GM12873 (cell line): ENCODE data around the gene MIER2.
A peak's percentile ranks its signal among the peaks of the same experiment; 100 is the strongest.

ENCODE experiments used
- TF ChIP-seq, protein P1 (sequence below): IDR thresholded peaks from 2 replicates; pipeline ENCODE4 v1.5.1; 2012; ENCODE audit warnings: low read depth, mild to moderate bottlenecking, moderate library complexity, low read length, control low read depth; ENCODE audit not compliant: insufficient read depth; ENCODE audit errors: missing control alignments

The MIER2 gene

GRCh38 chr19:296476-297225 lies 47.9 kb downstream of the MIER2 start:
- TF ChIP-seq, protein P1, sequence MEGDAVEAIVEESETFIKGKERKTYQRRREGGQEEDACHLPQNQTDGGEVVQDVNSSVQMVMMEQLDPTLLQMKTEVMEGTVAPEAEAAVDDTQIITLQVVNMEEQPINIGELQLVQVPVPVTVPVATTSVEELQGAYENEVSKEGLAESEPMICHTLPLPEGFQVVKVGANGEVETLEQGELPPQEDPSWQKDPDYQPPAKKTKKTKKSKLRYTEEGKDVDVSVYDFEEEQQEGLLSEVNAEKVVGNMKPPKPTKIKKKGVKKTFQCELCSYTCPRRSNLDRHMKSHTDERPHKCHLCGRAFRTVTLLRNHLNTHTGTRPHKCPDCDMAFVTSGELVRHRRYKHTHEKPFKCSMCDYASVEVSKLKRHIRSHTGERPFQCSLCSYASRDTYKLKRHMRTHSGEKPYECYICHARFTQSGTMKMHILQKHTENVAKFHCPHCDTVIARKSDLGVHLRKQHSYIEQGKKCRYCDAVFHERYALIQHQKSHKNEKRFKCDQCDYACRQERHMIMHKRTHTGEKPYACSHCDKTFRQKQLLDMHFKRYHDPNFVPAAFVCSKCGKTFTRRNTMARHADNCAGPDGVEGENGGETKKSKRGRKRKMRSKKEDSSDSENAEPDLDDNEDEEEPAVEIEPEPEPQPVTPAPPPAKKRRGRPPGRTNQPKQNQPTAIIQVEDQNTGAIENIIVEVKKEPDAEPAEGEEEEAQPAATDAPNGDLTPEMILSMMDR, result no peak

DNA sequence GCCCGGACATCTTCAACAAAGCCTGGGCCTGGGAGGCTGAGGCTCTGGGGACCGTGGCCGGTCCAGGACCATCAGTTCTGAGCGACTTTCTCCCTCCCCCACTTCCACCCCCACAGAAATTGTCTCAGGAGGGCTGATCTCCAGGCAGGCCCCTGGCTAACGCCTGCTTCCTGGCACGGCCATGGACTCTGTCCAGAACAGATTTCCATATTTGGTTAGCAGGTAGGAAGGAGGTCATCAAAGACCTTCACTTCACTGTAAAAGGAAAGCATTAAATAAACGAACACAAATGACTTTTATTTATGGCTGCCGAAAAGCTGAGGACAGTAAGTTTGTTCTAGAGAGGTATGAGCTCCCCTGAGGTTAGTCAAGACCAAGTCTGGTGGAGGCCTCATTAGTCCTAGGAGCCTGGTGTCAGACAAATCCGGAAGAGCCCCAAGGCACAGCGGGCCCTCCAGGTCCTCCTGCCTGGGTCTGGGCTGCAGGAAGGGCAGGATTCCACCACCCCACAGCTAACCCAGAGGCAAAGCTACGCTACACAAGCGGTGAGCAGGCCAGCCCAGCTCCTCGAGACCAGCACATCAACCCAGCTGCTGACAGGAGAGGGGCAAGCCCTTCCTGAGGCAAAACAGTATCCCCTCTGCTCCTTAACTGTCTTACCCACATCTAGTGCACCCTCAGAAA lies 48.8 kb downstream of the MIER2 start:
- TF ChIP-seq, protein P1, result no peak

DNA sequence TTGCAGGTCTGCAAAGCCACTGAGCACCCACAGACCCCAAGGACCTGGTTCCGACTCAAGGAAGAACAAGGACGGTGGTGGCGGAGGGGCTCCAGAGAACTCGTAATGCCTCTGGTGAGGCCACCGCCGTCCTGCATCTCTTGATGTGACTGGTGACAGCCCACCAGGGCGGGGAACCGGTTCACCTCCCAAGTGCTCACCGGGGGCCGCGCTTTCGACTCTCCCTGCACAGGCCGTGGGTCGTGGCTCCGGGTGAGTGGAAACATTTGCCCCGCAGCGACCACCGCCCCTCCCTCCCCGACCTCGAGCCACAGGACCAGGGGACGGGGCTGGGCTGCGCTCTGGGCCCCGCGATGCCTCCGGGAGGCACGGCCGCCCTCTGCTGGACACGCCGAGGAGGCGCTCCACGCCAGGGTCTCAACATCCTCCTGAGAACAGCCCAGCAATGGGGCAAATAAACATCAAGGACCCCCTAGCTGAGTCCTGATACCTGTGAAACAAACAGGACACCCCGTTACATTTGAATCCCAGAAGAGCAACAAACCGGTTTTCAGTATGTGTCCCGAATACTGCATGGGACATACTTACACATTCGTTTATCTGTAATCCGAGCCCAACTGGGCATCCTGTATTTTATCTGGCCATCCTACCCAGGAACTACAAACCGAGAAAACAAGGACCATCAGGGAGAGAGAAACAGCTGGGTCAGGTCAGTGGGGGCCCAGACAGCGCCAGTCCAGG lies 49.5 kb downstream of the MIER2 start:
- TF ChIP-seq, protein P1, result peak; percentile 82

- TF ChIP-seq, protein P1, result no peak
Measured at GRCh38 chr19:294341-294945, 50.2 kb downstream of the MIER2 start.

DNA sequence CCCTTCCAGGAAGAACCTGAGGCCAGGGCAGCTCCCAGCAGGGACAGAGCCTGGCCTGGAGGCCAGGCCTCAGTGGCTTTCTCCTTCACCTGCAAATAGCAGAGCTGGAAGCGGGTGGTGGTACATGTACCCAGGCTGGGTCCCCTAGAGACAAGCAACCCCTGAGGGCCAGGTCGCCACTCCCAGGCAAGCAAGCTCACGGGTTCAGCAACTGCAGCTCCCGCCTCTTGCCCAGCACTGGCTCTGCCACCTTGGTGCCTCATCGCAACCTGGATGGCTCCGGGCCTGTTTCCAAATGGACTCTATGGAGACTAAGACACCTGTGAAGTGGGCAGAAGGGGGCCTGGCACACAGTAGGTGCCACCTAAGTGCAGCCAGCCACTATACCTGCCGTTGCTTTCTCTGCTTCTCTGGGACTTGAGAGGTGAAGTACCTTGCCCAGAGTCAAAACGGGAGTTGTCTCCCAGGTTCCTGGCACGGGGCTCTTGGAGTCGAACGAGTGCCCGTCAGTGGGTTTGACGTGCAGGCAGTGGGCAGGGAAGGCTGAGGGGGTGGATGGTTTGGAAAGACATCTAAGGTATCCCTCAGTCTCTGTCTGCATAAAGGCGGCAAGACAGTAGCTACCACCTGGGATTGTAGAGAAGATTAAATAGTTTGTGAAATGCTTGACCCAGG lies 51.0 kb downstream of the MIER2 start:
- TF ChIP-seq, protein P1, result no peak

GRCh38 chr19:292951-293350 lies 51.6 kb downstream of the MIER2 start:
- TF ChIP-seq, protein P1, result no peak
